DMS153 treated with DMSO at 0.1 percent for 48 hours (cell line): ENCODE results near the gene JADE2.
"Not testable (repeated sequence)": the region's sequence is repeated elsewhere in the genome, so short reads cannot be mapped to it uniquely, and the experiment has no call there.

Experiments used
- DNase-seq: peaks from one replicate; lab custom pipeline; 2025; ENCODE audit not compliant: unreplicated experiment; lab: John Stamatoyannopoulos, UW

JADE2 gene

GRCh38 chr5:134507452-134507851 lies 18.0 kb upstream of the JADE2 start:
- DNase-seq: no peak

GRCh38 chr5:134508521-134509195 lies 16.8 kb upstream of the JADE2 start:
- DNase-seq: no peak

GRCh38 chr5:134509308-134510040 lies 16.0 kb upstream of the JADE2 start:
- no peak for DNase-seq

- no peak for DNase-seq
Measured at GRCh38 chr5:134510970-134511795, 14.3 kb upstream of the JADE2 start.

- DNase-seq: no peak
Measured at GRCh38 chr5:134511796-134512660, 13.4 kb upstream of the JADE2 start.

GRCh38 chr5:134512661-134512999 lies 12.8 kb upstream of the JADE2 start:
- DNase-seq: no peak

GRCh38 chr5:134515801-134516200 lies 9.7 kb upstream of the JADE2 start:
- no peak for DNase-seq

- DNase-seq: not testable (repeated sequence)
Measured at GRCh38 chr5:134516984-134517383, 8.5 kb upstream of the JADE2 start.

- DNase-seq: no peak
Measured at GRCh38 chr5:134517553-134517952, 7.9 kb upstream of the JADE2 start.

GRCh38 chr5:134519989-134520388 lies 5.5 kb upstream of the JADE2 start:
- DNase-seq: no peak

- no peak for DNase-seq
Measured at GRCh38 chr5:134521841-134522240, 3.6 kb upstream of the JADE2 start.

GRCh38 chr5:134523543-134524271 lies 1.8 kb upstream of the JADE2 start:
- no peak for DNase-seq

- DNase-seq: no peak
Measured at GRCh38 chr5:134524272-134524825, 1.1 kb upstream of the JADE2 start.

GRCh38 chr5:134525683-134526482 lies 413 bp downstream of the JADE2 start:
- DNase-seq: no peak

- no peak for DNase-seq
Measured at GRCh38 chr5:134526483-134527155, 1.1 kb downstream of the JADE2 start.

- DNase-seq: peak; percentile 52
Measured at GRCh38 chr5:134527156-134527960, 1.9 kb downstream of the JADE2 start.

- DNase-seq: no peak
Measured at GRCh38 chr5:134527961-134528424, 2.5 kb downstream of the JADE2 start.

- no peak for DNase-seq
Measured at GRCh38 chr5:134528556-134528955, 3.1 kb downstream of the JADE2 start.
